Smooth muscle cell (in vitro differentiated cells): Measurements from ENCODE around the gene AP1M1. TPM values are rescaled to one million over a fixed set of nuclear protein-coding genes. Genes with fewer than 3 reads are reported as not detected.

Source experiments
- DNase-seq: peaks from one replicate; lab custom pipeline; 2025; ENCODE audit not compliant: unreplicated experiment; lab: John Stamatoyannopoulos, UW
- H2AFZ ChIP-seq: fragments of 200-600 bp; sonication (generic); 2 replicates; pipeline ENCODE4 v1.6.0; 2016; ENCODE audit warnings: antibody characterized with exemption, low read depth, mild to moderate bottlenecking
- H3F3A ChIP-seq: fragments of 200-600 bp; sonication (generic); 2 replicates; pipeline ENCODE4 v1.6.0; 2017; ENCODE audit warnings: antibody characterized with exemption, low read depth
- H3K27ac ChIP-seq: fragments of 200-600 bp; sonication (generic); 2 replicates; pipeline ENCODE4 v1.5.1; 2016; ENCODE audit warnings: low read depth, mild to moderate bottlenecking
- H3K27me3 ChIP-seq: fragments of 200-600 bp; sonication (generic); 2 replicates; pipeline ENCODE4 v1.6.1; 2016; ENCODE audit warnings: low read depth, mild to moderate bottlenecking
- H3K36me3 ChIP-seq: fragments of 200-600 bp; sonication (generic); 2 replicates; pipeline ENCODE4 v1.5.1; 2016; ENCODE audit warnings: low read depth
- H3K4me1 ChIP-seq: fragments of 200-600 bp; sonication (generic); 2 replicates; pipeline ENCODE4 v1.5.1; 2016; ENCODE audit warnings: low read depth
- H3K4me2 ChIP-seq: fragments of 200-600 bp; sonication (generic); 2 replicates; pipeline ENCODE4 v1.6.0; 2016; ENCODE audit warnings: mild to moderate bottlenecking
- H3K4me3 ChIP-seq: fragments of 200-600 bp; sonication (generic); 2 replicates; pipeline ENCODE4 v1.5.1; 2016; ENCODE audit warnings: mild to moderate bottlenecking
- H3K79me2 ChIP-seq: fragments of 200-600 bp; sonication (generic); 2 replicates; pipeline ENCODE4 v1.6.0; 2016; ENCODE audit warnings: low read depth, mild to moderate bottlenecking
- H3K9ac ChIP-seq: fragments of 200-600 bp; sonication (generic); 2 replicates; pipeline ENCODE4 v1.6.0; 2016; ENCODE audit warnings: low read depth
- H3K9me3 ChIP-seq: fragments of 200-600 bp; sonication (generic); replicated peaks from 2 replicates; pipeline ENCODE4 v1.5.1; 2016; ENCODE audit warnings: low read depth
- H4K20me1 ChIP-seq: fragments of 200-600 bp; sonication (generic); 2 replicates; pipeline ENCODE4 v1.6.0; 2016; ENCODE audit warnings: low read depth
- CTCF ChIP-seq: fragments of 200-600 bp; sonication (generic); IDR thresholded peaks from 2 replicates; pipeline ENCODE4 v1.5.1; 2017; ENCODE audit warnings: borderline replicate concordance, mild to moderate bottlenecking, antibody characterized with exemption; ENCODE audit not compliant: insufficient read depth, poor library complexity, severe bottlenecking
- WGBS: methylation state at CpG from one replicate; pipeline ENCODE4 v1.1.7; 2016; ENCODE audit warnings: low lambda C conversion rate; 5-methylcytosine and 5-hydroxymethylcytosine counted together
- polyA plus RNA-seq: library from polyadenylated mRNA; unstranded; fragments of >200 nt; fragmentation: Nextera tagmentation; extraction: Ambion mirVana; gene quantifications from 2 replicates; pipeline ENCODE4 v1.2.1, GENCODE V29; 2016
- total RNA-seq: library from RNA; depleted of rRNA; stranded (reverse); fragments of >200 nt; gene quantifications from 2 replicates; pipeline ENCODE4 v1.2.3, GENCODE V29; 2014

Gene AP1M1
- total and polyA plus RNA-seq, 2 experiments from 2014 or later: 70.6 to 119 TPM

- Histone ChIP-seq H3K9ac (no peak overlapping the region), H3K79me2 (no peaks in the 10 kb centered on the region), H3K27me3 (no peaks in the 10 kb centered on the region), H4K20me1 (no peaks in the 10 kb centered on the region), H2AFZ (no peak overlapping the region), H3F3A (no peaks in the 10 kb centered on the region), H3K4me3 (no peak overlapping the region), H3K4me1 (no peaks in the 10 kb centered on the region), H3K9me3 (no peaks in the 10 kb centered on the region), H3K4me2 (no peak overlapping the region), H3K27ac (no peak overlapping the region), H3K36me3 (no peaks in the 10 kb centered on the region)
- 29% methylated on average over 2 of the region's 2 CpGs for WGBS
- DNase-seq: no peak
- TF ChIP-seq CTCF: no peak
Observed at GRCh38 chr19:16244091-16244490, 46.4 kb downstream of the AP1M1 start.

- H3K9me3 ChIP-seq: no peaks in the 10 kb centered on the region
- no peak overlapping the region for H2AFZ ChIP-seq
- H3K36me3 ChIP-seq: no peaks in the 10 kb centered on the region
- DNase-seq: peak; percentile 75
- H4K20me1 ChIP-seq: no peaks in the 10 kb centered on the region
- H3K79me2 ChIP-seq: no peaks in the 10 kb centered on the region
- TF ChIP-seq CTCF: peak; percentile 96
- H3F3A ChIP-seq: no peaks in the 10 kb centered on the region
- no peak overlapping the region for H3K9ac ChIP-seq
- no peaks in the 10 kb centered on the region for H3K4me1 ChIP-seq
- no peak overlapping the region for H3K4me3 ChIP-seq
- WGBS: 44% methylated on average over 18 of the region's 18 CpGs
- no peaks in the 10 kb centered on the region for H3K27me3 ChIP-seq
- H3K27ac ChIP-seq: no peak overlapping the region
- no peak overlapping the region for H3K4me2 ChIP-seq
Observed at GRCh38 chr19:16247353-16248182, 49.9 kb downstream of the AP1M1 start.

GRCh38 chr19:16248380-16249023 is 50.8 kb downstream of the AP1M1 start:
- Histone ChIP-seq H3K36me3 (no peaks in the 10 kb centered on the region), H3K4me3 (no peak overlapping the region), H3F3A (no peaks in the 10 kb centered on the region), H3K79me2 (no peaks in the 10 kb centered on the region), H3K27me3 (no peaks in the 10 kb centered on the region), H2AFZ (no peak overlapping the region), H3K27ac (no peak overlapping the region), H3K9me3 (no peaks in the 10 kb centered on the region), H3K4me1 (no peaks in the 10 kb centered on the region), H4K20me1 (no peaks in the 10 kb centered on the region), H3K4me2 (no peak overlapping the region), H3K9ac (no peak overlapping the region)
- DNase-seq: no peak
- TF ChIP-seq CTCF: no peak
- 88% methylated on average over 7 of the region's 7 CpGs for WGBS
